HepG2 (cell line): ENCODE data around the gene CPNE4. TPM values are rescaled to one million over a fixed set of nuclear protein-coding genes. Genes with fewer than 3 reads are reported as not detected.

Experiments
- HMG20A ChIP-seq: IDR thresholded peaks from 2 replicates; pipeline ENCODE4 v1.6.1; 2016; ENCODE audit warnings: borderline replicate concordance
- HNRNPUL1 ChIP-seq: fragments of 200-400 bp; formaldehyde crosslinking; IDR thresholded peaks from 2 replicates; pipeline ENCODE4 v1.6.1; 2017; ENCODE audit warnings: low read depth, mild to moderate bottlenecking, low read length, moderate library complexity
- PHF8 ChIP-seq: sonication (generic); formaldehyde crosslinking; IDR thresholded peaks from 2 replicates; pipeline ENCODE4 v1.5.0; 2020; ENCODE audit warnings: missing genetic modification reagents
- PRDM4 ChIP-seq: sonication (generic); formaldehyde crosslinking; IDR thresholded peaks from 2 replicates; pipeline ENCODE4 v1.9.0; 2021; ENCODE audit warnings: missing genetic modification reagents, borderline replicate concordance
- RAD51 ChIP-seq: fragments of 450-650 bp; IDR thresholded peaks from 2 replicates; pipeline ENCODE4 v1.6.1; 2016; ENCODE audit warnings: borderline replicate concordance
- RERE ChIP-seq: IDR thresholded peaks from 2 replicates; pipeline ENCODE4 v1.6.1; 2016; ENCODE audit warnings: low read depth, missing genetic modification reagents, missing compliant biosample characterization
- SIX4 ChIP-seq: sonication (generic); formaldehyde crosslinking; IDR thresholded peaks from 2 replicates; pipeline ENCODE4 v1.4.0; 2020; ENCODE audit warnings: missing genetic modification reagents
- ZNF256 ChIP-seq: sonication (generic); formaldehyde crosslinking; conservative IDR thresholded peaks from 2 replicates; pipeline ENCODE4 v1.4.0; 2020; ENCODE audit warnings: missing genetic modification reagents
- polyA plus RNA-seq, 8 experiments: library from polyadenylated mRNA; depleted of rRNA in 3 of 8; stranded (reverse) in 7 of 8; unstranded in 1 of 8; fragments of >200 nt; fragmentation: Illumina TruSeq in 4 of 8; extraction: Trizol in 4 of 8; gene quantifications; 2 replicates each; pipeline versions ENCODE4 v1.2.1 to v1.2.3, GENCODE V29; 2011 to 2016; ENCODE audit warnings: low read depth in 4 of 8, missing spikeins in 1 of 8, mixed read lengths in 1 of 8; ENCODE audit not compliant: insufficient read depth in 1 of 8
- total RNA-seq, 5 experiments: library from RNA; depleted of rRNA; stranded (reverse); fragments of >200 nt; fragmentation: Illumina TruSeq; extraction: Trizol; gene quantifications; 2 replicates each; pipeline ENCODE4 v1.2.3, GENCODE V29; 2016; ENCODE audit warnings: low read depth in 1 of 5
- TF ChIP-seq, protein P1 (sequence below): sonication (generic); formaldehyde crosslinking; IDR thresholded peaks from 2 replicates; pipeline ENCODE4 v1.4.0; 2020; ENCODE audit warnings: low read depth, missing genetic modification reagents
- TF ChIP-seq, protein P2 (sequence below), 2 experiments: sonication (generic) in 1 of 2; formaldehyde crosslinking in 1 of 2; IDR thresholded peaks; 2 replicates each; pipeline versions ENCODE4 v1.5.1 to v1.6.1; 2011 to 2020; ENCODE audit warnings: borderline replicate concordance in 1 of 2, low read depth in 1 of 2, low read length in 1 of 2, mild to moderate bottlenecking in 1 of 2, missing genetic modification reagents in 1 of 2, moderate library complexity in 1 of 2
- TF ChIP-seq, protein P3 (sequence below): sonication (generic); formaldehyde crosslinking; IDR thresholded peaks from 2 replicates; pipeline ENCODE4 v1.8.1; 2023; ENCODE audit warnings: mild to moderate bottlenecking, missing genetic modification reagents

The CPNE4 gene
- total and polyA plus RNA-seq, 2 of the 13 experiments (the other 11 are each of a cell fraction or from before 2014, with no cell fraction given) = not detected

DNA sequence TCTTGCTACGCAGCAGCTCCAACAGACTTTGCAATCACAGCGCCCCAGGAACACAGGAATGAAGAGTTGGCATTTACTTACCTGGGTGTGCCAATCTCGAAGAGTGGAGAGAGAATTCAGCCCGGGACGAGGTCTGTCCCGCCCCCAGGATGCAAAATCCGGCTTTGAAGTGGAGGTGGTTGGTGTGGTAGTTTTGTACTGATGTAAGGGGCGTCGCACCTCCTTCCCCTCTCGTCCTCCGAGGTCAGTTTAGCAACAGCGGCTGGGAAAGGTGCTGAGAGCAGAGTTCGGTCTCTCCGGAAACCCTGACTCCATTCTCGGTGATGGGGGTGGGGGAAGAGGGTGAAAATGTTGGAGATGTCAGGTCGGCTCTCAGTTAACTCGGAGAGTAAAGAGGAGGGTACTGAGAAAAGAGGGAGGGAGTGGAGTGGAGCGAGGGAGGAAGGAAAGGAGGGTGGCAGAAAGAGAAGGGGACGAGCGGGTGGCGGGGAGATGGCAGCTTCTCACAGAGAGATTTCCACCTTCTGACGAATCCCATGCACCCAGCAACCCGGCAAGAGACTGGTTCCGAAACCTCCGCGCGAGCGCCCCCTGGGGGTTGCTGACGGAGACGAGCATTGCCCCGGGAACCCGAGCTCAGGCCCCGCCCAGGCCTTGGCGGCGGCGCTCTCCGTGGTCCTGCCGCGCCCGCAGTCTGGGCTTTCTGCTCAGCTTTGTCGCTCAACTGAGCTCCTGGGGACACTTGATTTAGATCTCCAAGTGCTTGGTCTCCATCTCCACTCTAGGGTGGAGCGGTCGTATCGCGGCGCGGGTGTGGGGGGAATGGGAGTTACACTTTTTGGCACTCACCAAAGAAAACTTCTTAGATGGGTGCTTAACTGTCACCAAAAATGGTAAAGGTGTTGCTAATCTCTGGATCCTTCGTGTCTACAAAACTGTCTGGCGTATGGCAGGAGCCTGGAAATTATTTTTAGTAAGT, at the start of gene CPNE4 (continued):
- TF ChIP-seq ZNF256 (CRISPR knock-in tag) = peak; percentile 91
- TF ChIP-seq, protein P1, sequence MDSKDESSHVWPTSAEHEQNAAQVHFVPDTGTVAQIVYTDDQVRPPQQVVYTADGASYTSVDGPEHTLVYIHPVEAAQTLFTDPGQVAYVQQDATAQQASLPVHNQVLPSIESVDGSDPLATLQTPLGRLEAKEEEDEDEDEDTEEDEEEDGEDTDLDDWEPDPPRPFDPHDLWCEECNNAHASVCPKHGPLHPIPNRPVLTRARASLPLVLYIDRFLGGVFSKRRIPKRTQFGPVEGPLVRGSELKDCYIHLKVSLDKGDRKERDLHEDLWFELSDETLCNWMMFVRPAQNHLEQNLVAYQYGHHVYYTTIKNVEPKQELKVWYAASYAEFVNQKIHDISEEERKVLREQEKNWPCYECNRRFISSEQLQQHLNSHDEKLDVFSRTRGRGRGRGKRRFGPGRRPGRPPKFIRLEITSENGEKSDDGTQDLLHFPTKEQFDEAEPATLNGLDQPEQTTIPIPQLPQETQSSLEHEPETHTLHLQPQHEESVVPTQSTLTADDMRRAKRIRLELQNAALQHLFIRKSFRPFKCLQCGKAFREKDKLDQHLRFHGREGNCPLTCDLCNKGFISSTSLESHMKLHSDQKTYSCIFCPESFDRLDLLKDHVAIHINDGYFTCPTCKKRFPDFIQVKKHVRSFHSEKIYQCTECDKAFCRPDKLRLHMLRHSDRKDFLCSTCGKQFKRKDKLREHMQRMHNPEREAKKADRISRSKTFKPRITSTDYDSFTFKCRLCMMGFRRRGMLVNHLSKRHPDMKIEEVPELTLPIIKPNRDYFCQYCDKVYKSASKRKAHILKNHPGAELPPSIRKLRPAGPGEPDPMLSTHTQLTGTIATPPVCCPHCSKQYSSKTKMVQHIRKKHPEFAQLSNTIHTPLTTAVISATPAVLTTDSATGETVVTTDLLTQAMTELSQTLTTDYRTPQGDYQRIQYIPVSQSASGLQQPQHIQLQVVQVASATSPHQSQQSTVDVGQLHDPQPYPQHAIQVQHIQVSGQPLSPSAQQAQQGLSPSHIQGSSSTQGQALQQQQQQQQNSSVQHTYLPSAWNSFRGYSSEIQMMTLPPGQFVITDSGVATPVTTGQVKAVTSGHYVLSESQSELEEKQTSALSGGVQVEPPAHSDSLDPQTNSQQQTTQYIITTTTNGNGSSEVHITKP (CRISPR knock-in tag) = 0 out of 2 replicates have a peak, but pooled peaks have one; percentile 25
- TF ChIP-seq PHF8 (CRISPR knock-in tag) = peak; percentile 33; the same call in 1 of the 2 replicates
- TF ChIP-seq, protein P2, sequence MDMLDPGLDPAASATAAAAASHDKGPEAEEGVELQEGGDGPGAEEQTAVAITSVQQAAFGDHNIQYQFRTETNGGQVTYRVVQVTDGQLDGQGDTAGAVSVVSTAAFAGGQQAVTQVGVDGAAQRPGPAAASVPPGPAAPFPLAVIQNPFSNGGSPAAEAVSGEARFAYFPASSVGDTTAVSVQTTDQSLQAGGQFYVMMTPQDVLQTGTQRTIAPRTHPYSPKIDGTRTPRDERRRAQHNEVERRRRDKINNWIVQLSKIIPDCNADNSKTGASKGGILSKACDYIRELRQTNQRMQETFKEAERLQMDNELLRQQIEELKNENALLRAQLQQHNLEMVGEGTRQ (IDR thresholded peaks at IDR 0.05; ENCODE audit: low read depth, low read length) = no peak
- TF ChIP-seq, protein P2 (CRISPR knock-in tag; IDR thresholded peaks at IDR 0.05; ENCODE audit: borderline replicate concordance) = no peak
- no peak for TF ChIP-seq HNRNPUL1
- no peak for TF ChIP-seq HMG20A (CRISPR knock-in tag)
- no peak for TF ChIP-seq SIX4 (CRISPR knock-in tag)
- no peak for TF ChIP-seq RERE (CRISPR knock-in tag)
- TF ChIP-seq PRDM4 (CRISPR knock-in tag) = no peak
- TF ChIP-seq RAD51 = no peak
- TF ChIP-seq, protein P3, sequence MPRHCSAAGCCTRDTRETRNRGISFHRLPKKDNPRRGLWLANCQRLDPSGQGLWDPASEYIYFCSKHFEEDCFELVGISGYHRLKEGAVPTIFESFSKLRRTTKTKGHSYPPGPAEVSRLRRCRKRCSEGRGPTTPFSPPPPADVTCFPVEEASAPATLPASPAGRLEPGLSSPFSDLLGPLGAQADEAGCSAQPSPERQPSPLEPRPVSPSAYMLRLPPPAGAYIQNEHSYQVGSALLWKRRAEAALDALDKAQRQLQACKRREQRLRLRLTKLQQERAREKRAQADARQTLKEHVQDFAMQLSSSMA = peak; percentile 23; the same call in 1 of the 2 replicates
